ENCODE measurements around the gene SMIM29. TPM values are rescaled to one million over a fixed set of nuclear protein-coding genes. Genes with fewer than 3 reads are reported as not detected.

Gene SMIM29
- total RNA-seq, 1 experiment from 2014 or later = 12.0 TPM

DNA sequence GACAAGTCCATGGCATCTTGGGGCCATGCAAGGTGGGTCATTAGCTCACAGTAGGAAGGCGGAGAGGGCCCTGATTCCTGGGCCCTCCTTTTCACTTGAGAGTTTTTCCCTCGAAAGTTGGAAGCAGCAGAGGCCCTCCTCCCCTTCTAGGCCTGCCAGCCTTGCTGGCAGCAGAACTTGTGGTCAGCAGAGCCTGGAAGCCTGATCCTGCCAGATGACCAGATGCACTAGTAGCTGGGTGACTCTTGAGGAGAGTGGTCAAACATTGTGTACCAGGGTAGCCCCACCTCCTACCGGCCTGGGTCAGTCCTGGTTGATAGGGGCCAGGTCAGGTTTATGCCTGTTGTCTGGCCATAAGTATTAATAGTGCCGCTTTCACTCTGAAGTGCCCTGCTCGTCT is 15.9 kb downstream of the SMIM29 start:
- intact Hi-C loops (cut with micrococcal nuclease) = no loop called here
- no peak overlapping the region for H3K27ac Mint-ChIP-seq (ENCODE audit: low read depth, unreplicated experiment)
- no peaks in the 10 kb centered on the region for H3K9me3 Mint-ChIP-seq (ENCODE audit: unreplicated experiment)
- CTCF ChIA-PET = no interaction called here
- TF ChIP-seq, protein P1, sequence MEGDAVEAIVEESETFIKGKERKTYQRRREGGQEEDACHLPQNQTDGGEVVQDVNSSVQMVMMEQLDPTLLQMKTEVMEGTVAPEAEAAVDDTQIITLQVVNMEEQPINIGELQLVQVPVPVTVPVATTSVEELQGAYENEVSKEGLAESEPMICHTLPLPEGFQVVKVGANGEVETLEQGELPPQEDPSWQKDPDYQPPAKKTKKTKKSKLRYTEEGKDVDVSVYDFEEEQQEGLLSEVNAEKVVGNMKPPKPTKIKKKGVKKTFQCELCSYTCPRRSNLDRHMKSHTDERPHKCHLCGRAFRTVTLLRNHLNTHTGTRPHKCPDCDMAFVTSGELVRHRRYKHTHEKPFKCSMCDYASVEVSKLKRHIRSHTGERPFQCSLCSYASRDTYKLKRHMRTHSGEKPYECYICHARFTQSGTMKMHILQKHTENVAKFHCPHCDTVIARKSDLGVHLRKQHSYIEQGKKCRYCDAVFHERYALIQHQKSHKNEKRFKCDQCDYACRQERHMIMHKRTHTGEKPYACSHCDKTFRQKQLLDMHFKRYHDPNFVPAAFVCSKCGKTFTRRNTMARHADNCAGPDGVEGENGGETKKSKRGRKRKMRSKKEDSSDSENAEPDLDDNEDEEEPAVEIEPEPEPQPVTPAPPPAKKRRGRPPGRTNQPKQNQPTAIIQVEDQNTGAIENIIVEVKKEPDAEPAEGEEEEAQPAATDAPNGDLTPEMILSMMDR (IDR thresholded peaks at IDR 0.05; ENCODE audit: unreplicated experiment) = no peak
- no peaks in the 10 kb centered on the region for H3K27me3 Mint-ChIP-seq (ENCODE audit: insufficient read depth, unreplicated experiment)
- no TSS peak for BruUV-seq (replicated peaks)
- no peaks in the 10 kb centered on the region for H3K36me3 Mint-ChIP-seq (ENCODE audit: insufficient read depth, unreplicated experiment)
- DNase-seq (ENCODE audit: unreplicated experiment) = no peak
- no peak overlapping the region for H3K4me3 Mint-ChIP-seq (ENCODE audit: unreplicated experiment)
- POLR2A ChIA-PET = no interaction called here
- H3K4me1 Mint-ChIP-seq (ENCODE audit: insufficient read depth, unreplicated experiment) = peaks cover 4% of the 10 kb centered on the region

DNA sequence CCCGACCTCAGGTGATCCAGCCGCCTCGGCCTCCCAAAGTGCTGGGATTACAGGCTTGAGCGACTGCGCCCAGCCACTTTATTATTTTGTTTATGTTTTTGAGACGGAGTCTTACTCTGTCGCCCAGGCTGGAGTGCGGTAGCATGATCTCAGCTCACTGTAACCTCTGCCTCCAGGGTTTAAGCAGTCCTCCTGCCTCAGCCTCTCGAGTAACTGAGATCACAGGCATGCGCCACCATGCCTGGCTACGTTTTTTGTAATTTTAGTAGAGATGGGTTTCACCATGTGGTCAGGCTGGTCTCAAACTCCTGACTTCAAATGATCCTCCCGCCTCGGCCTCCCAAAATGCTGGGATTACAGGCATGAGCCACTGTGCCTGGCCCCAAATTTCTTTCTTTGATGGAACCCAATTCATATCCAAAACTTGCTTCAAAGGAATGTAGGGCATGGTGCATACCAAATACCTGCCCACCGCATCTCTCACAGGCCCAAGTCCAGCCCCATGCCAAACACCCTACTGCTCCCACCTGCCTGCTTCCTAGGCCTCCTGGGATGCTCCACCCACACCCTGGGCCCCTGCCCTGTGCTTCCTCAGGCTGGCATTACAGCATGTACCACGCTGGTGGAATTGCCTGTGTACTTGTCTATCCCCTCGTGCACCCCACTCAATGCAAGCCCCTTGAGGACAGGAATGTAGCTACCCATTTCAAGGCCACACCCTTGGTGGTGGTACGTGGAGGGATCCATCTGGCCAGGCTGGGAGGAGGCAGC is 17.1 kb downstream of the SMIM29 start:
- Mint-ChIP-seq H3K4me3 (ENCODE audit: unreplicated experiment) (no peak overlapping the region), H3K36me3 (ENCODE audit: insufficient read depth, unreplicated experiment) (no peaks in the 10 kb centered on the region), H3K27me3 (ENCODE audit: insufficient read depth, unreplicated experiment) (no peaks in the 10 kb centered on the region), H3K9me3 (ENCODE audit: unreplicated experiment) (no peaks in the 10 kb centered on the region), H3K27ac (ENCODE audit: low read depth, unreplicated experiment) (no peak overlapping the region), H3K4me1 (ENCODE audit: insufficient read depth, unreplicated experiment) (peaks cover 4% of the 10 kb centered on the region)
- ChIA-PET CTCF (interaction anchor here (0.6 to 1.0 kb wide), 3 partner anchors 36 to 183 kb away, joined by 3 to 4 read pairs (median 3); no protein-coding TSS in a partner anchor), POLR2A (no interaction called here)
- intact Hi-C loops (cut with micrococcal nuclease) = no loop called here
- TF ChIP-seq, protein P1 (IDR thresholded peaks at IDR 0.05; ENCODE audit: unreplicated experiment) = no peak
- DNase-seq (ENCODE audit: unreplicated experiment) = no peak
- BruUV-seq (replicated peaks) = no TSS peak

DNA sequence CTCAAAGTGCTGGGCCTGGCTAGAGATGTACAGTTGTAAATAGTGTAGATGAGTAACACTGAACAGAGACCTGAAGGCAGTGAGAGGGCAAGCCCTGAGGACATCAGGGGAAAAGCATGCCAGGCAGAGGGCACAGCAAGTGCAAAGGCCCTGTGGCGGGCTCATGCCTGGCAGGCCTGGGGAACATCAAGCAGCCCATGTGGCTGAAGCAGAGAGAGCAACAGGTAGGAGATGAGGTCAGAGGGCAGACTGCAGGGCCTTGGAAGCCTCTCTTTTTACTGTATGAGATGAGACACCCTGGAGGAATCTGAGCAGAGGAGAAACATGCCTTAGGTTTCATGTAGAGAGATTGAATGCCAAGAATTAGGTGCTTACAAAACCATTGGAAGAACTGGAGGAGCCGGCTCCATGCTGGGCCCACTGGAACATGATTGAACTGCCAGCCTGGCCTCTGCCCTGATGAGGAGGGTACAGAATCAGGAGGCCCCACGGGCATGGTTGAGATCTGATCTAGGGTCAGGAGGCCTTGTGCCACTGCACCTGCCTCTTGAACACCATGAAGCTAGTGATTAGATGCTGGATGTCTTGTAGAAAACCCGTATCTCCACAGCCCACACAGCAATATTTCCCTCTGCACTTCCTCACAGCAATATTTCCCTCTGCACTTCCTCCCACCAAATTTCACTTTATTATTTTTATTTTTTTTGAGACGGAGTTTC is 18.0 kb downstream of the SMIM29 start:
- H3K36me3 Mint-ChIP-seq (ENCODE audit: insufficient read depth, unreplicated experiment) = no peaks in the 10 kb centered on the region
- no TSS peak for BruUV-seq (replicated peaks)
- TF ChIP-seq, protein P1 (IDR thresholded peaks at IDR 0.05; ENCODE audit: unreplicated experiment) = no peak
- H3K4me1 Mint-ChIP-seq (ENCODE audit: insufficient read depth, unreplicated experiment) = peaks cover 4% of the 10 kb centered on the region
- no peak for DNase-seq (ENCODE audit: unreplicated experiment)
- no peaks in the 10 kb centered on the region for H3K9me3 Mint-ChIP-seq (ENCODE audit: unreplicated experiment)
- CTCF ChIA-PET = interaction anchor here (0.6 to 1.9 kb wide), 3 partner anchors 35 to 184 kb away, joined by 3 to 5 read pairs (median 3); no protein-coding TSS in a partner anchor
- H3K27me3 Mint-ChIP-seq (ENCODE audit: insufficient read depth, unreplicated experiment) = no peaks in the 10 kb centered on the region
- POLR2A ChIA-PET = no interaction called here
- no peak overlapping the region for H3K27ac Mint-ChIP-seq (ENCODE audit: low read depth, unreplicated experiment)
- H3K4me3 Mint-ChIP-seq (ENCODE audit: unreplicated experiment) = no peak overlapping the region
- intact Hi-C loops (cut with micrococcal nuclease) = no loop called here

DNA sequence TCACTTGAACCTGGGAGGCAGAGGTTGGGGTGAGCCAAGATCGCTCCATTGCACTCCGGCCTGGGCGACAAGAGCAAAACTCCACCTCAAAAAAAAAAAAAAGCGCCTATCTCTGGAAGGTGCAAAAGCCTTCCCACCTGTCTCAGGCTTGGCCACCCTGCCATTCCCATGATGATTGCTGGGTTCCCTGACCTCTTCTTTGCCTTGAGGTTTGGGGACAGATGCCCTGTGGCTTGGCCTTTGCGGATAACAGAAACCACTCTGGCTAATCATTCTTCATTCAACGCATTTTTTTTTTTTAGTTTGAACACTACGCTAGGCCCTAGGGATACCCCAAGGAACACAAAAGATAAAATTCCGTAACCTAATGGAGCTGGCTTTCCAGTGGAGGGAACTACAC is 18.9 kb downstream of the SMIM29 start:
- Mint-ChIP-seq H3K9me3 (ENCODE audit: unreplicated experiment) (no peaks in the 10 kb centered on the region), H3K4me3 (ENCODE audit: unreplicated experiment) (no peak overlapping the region), H3K4me1 (ENCODE audit: insufficient read depth, unreplicated experiment) (peaks cover 4% of the 10 kb centered on the region), H3K27ac (ENCODE audit: low read depth, unreplicated experiment) (no peak overlapping the region), H3K27me3 (ENCODE audit: insufficient read depth, unreplicated experiment) (no peaks in the 10 kb centered on the region), H3K36me3 (ENCODE audit: insufficient read depth, unreplicated experiment) (no peaks in the 10 kb centered on the region)
- CTCF ChIA-PET = interaction anchor here (0.6 to 1.9 kb wide), 4 partner anchors 34 to 692 kb away, joined by 3 to 5 read pairs (median 3); no protein-coding TSS in a partner anchor
- no TSS peak for BruUV-seq (replicated peaks)
- POLR2A ChIA-PET = no interaction called here
- DNase-seq (ENCODE audit: unreplicated experiment) = no peak
- intact Hi-C loops (cut with micrococcal nuclease) = no loop called here
- TF ChIP-seq, protein P1 (IDR thresholded peaks at IDR 0.05; ENCODE audit: unreplicated experiment) = no peak
